Activated CD4-positive, alpha-beta T cell treated with anti-CD3 and anti-CD28 coated beads, Interleukin-2, amount 50 U/mL, for 1 hour (primary cell): ENCODE data around the gene NUP214.
"Not testable (repeated sequence)": the region's sequence is repeated elsewhere in the genome, so short reads cannot be mapped to it uniquely, and the experiment has no call there.

Source experiments
- DNase-seq: peaks from one replicate; pipeline ENCODE4 v3.0.0-alpha.2; 2020

The NUP214 gene

DNA sequence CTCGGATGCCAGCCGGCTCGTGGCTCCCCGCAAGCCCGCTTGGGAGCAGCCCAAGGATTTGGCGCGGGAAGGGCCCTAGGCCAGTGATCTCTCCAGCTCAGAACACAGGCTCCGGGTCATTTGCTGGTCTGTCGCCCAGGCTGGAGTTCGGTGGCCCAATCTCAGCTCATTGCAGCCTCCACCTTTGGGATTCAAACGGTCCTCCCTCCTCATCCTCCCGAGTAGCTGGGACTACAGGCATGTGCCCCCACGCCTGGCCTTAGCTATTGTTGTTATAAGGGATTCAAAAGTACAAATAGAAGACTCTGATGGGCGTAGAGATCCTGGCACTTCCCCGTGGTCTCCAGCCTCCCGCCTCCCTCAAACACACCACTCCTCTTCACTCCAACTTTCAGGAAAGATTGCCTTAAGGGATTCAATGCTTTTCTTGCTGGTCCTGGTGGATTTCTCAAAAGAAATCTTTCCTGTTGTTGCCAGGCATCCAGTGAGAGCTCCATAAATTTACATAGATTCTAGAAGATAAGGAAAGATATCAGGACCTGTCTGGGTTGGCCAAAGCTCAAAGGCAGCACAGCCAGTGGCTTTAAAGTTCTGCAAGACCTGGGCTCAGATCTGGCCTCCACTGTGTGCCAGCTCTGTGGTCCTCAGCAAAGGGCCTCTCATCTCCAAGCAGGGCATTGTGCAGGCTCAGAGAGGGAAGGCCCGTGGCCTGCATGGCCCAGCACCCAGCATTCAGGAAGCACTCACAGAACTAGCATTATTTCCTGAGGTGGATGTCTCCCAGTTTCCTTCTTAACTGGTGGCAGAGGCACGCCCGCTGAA is 28.0 kb upstream of the NUP214 start:
- no peak for DNase-seq

DNA sequence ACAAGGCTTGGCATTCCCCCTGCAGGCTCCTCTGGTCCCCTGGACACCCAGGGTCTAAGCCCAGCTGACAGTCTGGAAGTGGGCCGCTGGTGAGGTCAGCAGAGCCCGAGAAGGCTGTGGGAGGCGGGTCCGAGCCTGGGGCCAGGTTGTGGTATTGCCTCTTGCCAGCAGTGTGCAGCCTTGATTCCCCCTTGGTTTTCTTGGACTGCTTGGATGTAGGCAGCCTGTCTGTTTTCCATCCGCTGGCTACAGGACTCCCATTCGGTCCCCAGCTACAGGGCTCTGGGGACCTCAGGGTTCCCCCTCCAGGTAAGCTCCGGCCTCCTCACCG is 27.5 kb upstream of the NUP214 start:
- DNase-seq: no peak

DNA sequence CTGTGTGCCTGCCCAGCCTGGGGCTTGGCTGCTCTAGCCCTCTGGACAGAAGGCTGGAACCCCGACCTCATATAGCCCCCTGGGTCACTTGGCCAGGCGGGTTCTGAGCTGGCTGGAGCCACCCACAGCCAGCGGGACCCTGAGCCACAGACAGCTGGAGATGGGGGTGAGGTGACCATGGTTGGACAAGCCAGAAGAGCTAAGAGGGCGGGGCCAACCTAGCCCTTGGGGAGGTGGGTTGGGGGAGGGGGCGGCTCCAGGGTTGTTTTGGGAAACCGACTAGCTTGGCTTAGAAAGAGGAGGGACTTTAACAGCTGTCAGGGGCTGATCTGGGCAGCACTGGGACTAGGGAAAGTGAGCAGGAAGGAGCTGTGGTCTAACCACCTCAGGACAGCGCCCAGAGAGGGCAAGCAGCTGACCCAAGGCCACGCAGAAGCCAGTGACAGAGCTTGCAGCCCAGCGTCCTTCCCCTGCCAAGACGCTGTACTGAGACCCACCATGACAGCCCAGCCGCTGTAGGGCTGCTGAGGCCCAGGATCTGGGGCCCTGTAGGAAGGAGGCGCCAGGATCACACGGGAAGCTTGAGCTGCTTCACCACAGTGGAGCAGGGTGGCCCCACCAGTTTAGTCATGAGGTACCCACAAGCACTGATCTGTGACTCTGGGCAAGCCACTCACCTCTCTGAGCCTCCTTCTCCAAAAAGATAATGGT is 26.8 kb upstream of the NUP214 start:
- DNase-seq: no peak

GRCh38 chr9:131099102-131099606 is 26.2 kb upstream of the NUP214 start:
- DNase-seq: no peak

DNA sequence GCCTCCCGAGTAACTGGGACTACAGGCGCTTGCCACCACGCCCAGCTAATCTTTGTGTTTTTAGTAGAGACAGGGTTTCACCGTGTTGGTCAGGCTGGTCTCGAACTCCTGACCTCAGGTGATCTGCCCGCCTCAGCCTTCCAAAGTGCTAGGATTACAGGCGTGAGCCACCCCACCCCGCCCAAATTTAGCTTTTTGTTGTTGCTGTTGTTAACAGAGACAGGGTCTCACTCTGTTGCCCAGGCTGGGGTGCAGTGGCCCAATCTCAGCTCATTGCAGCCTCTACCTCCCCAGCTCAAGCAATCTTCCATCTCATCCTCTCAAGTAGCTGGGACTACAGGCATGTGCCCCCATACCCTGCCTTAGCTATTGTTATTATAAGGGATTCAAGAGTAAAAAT is 25.5 kb upstream of the NUP214 start:
- DNase-seq: not testable (repeated sequence)

DNA sequence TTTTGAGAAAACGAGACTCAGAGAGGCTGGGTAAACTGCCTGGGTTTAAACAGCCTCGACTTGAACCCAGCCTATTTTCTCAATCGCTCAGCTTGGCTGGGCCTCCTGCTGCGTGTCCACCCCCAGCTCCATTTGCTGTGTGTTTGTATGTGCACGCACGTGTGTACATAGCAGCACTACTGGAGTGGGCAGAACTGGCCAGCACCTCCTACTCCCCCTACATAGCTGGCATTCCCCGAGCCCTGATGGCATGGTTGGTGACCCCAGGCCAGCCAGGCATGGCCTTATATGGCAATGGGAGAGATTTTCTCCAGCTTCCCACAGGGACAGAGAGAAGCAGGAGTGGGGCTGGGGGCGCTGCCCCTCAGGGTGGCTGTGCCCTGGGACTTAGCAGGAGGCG is 24.9 kb upstream of the NUP214 start:
- no peak for DNase-seq

DNA sequence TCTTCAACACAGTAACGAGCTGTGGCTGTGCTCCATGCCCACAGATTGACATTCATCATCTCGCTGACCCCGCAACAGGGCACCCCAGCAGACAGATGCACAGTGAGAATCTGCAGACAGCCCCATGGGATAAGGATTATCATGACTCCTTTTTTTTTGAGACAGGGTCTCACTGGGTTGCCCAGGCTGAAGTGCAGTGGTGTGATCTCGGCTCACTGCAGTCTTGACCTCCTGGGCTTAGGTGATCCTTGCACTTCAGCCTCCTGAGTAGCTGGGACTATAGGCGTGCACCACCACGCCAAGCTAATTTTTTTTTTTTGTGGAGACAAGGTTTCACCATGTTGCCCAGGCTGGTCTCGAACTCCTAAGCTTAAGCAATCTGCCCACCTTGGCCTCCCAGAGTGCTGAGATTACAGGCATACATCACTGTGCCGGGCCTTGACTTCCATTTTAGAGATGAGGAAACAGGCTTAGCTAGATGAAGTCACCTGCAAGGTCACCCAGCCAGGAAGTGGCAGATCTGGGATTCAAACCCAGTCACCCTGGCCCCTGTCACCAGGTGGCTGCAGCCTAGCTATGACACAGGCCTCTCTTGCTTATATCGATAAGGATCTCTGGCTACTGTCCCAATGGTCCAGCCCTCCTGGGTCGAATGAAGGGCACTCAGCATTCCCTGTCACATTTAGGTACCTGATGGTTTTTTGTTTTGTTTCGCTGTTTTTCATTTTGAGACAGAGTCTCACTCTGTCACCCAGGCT is 24.0 kb upstream of the NUP214 start:
- DNase-seq: no peak

- DNase-seq: no peak
Observed at GRCh38 chr9:131103024-131103423, 22.4 kb upstream of the NUP214 start.

DNA sequence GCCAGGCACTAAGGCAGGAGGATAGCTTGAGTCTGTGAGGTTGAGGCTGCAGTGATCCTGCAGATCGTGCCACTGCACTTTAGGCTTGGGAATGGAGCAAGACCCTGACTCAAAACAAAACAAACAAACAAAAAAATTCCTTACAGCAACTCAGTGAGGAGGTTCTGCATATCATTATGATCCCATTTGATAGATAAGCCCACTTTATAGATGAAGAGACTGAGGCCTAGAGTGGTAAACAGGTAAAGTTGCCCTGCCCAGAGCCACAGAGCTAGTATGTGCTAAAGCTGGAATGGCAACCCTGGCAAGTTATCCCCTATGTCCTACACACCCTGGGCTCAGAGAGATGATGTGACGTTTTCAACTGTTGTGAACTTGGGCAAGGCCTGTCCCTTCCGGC is 21.9 kb upstream of the NUP214 start:
- DNase-seq: no peak

- no peak for DNase-seq
Observed at GRCh38 chr9:131104016-131104740, 21.2 kb upstream of the NUP214 start.

GRCh38 chr9:131105952-131106351 is 19.4 kb upstream of the NUP214 start:
- DNase-seq: no peak

DNA sequence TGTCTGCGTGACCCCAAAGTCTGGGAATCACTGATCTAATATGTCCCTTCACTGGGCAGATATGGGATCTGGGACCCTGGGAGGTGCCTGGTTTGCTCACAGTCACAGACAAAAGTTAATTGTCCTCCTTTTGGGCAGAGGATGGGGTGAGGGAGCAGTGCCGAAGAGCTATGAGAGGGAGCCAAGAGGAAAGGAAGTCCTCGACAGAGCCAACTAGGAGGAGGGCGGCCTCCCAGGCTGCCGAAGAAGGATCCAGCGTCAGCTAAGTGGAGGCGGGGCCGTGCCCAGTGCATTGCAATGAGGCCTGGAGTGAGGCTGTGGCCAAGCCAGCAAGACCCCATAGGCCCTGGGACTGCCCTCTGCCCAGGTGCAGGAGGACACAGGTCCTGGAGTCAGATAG is 17.6 kb upstream of the NUP214 start:
- DNase-seq: no peak

GRCh38 chr9:131111186-131111853 is 14.1 kb upstream of the NUP214 start:
- DNase-seq: no peak

DNA sequence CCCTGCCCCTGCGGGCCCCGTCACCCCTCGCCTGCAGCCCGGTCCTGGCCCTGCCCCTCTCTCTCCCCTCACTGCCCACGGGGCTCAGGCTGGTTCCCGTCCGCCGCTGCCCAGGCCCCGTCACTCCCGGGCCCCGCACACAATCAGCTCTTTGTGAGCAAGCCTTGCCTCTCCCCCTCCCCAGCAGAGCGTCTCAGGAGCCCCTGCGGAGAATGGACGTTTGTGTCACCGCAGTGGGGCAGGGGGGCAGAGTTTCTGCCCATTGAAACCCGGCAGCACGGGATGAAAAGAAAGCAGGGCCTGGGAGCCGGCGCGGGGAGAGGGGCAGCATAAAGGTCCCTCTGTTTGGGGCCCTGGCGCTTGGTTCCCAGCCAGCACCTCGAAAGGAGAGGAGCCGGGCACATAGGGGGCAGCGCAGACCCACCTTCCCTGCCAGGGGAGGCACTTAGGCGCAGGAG is 13.5 kb upstream of the NUP214 start:
- no peak for DNase-seq

GRCh38 chr9:131112374-131113154 is 12.8 kb upstream of the NUP214 start:
- DNase-seq: no peak

DNA sequence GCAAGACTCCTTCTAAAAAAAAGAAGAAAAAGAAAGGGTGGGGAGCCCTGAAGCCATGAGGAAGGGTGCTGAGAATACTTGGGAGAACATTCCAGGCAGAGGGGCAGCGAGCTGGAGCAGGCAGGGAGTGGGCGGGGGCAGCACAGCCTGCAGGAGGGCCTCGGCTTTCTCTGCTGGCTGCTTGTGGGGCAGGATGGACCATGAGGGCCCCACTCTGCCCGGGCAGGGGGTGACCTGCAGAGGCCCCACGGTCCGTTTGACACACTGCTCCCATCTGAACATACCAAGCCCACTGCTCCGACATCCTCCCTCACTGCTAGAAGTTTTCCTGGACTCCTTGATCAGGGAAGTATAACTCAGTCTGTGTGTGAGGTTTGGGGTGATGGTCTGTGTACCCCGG is 11.7 kb upstream of the NUP214 start:
- no peak for DNase-seq

DNA sequence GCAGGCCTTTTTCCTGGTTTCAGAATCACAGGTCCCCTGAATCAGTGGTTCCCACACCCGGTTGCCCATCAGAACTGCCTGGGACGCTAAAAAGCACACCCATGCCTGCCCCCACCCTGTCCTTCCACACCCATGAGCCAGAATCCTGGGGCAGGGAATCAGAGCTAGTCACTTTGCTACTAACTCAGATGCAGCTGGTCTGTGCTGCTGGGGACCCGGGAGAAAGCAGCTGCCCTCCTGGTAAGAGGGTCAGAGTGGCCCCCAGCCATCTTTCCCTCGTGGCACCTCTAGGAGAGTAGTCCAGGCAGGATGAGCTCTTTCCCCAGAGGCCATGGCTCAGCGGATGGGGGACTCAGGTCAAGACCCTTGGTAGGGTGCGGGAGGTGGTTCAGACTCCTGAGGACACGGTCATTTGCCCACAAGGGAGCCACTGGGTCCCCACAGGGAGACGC is 11.3 kb upstream of the NUP214 start:
- no peak for DNase-seq

- not testable (repeated sequence) for DNase-seq
Observed at GRCh38 chr9:131115360-131115742, 10.0 kb upstream of the NUP214 start.

GRCh38 chr9:131116281-131117120 is 8.9 kb upstream of the NUP214 start:
- no peak for DNase-seq

DNA sequence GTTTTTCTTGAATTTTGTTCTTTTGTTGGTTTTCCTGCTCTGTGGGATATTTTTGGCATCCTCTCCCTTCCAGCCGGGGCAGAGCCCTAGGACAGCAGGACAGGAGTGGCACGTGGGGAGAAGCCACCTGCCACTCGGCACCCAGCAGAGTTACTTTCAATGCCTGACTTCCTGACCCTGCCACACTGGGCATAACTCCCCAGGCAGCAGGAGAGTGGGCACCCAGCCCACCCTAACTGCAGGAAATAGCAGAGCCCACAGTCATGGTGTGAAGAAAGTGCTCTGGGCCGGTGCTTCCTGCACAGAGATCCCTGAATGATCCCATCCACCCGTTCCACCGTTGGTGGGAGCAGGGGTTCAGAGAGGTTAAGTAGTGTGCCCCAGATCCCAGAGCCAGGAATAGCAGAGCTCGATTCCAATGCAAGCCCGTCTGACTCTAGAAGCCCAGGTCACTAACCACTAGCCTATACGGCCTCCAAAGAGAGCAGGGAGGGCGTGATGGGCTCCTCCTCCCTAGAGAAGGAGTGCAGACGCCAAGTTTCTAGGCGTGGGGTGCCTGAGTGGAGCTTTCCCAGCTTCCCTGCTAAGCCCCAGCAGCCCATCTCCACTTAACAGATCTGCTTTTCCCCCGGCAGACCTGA is 8.1 kb upstream of the NUP214 start:
- no peak for DNase-seq
